GM12874 (cell line): ENCODE results near the gene ACOXL.

Experiments used
- CTCF ChIP-seq: IDR thresholded peaks from 2 replicates; pipeline ENCODE4 v1.5.1; 2011; ENCODE audit warnings: low read depth, mild to moderate bottlenecking, control low read depth, low read length, moderate library complexity; ENCODE audit not compliant: insufficient read depth

ACOXL gene

GRCh38 chr2:111161971-111162370 is 429.6 kb downstream of the ACOXL start:
- TF ChIP-seq CTCF: no peak

GRCh38 chr2:111162718-111163331 is 430.5 kb downstream of the ACOXL start:
- TF ChIP-seq CTCF: no peak

GRCh38 chr2:111164078-111164477 is 431.7 kb downstream of the ACOXL start:
- no peak for TF ChIP-seq CTCF

GRCh38 chr2:111165084-111165483 is 432.7 kb downstream of the ACOXL start:
- no peak for TF ChIP-seq CTCF

GRCh38 chr2:111166115-111166514 is 433.7 kb downstream of the ACOXL start:
- no peak for TF ChIP-seq CTCF

GRCh38 chr2:111167076-111167862 is 434.9 kb downstream of the ACOXL start:
- no peak for TF ChIP-seq CTCF

- TF ChIP-seq CTCF: no peak
Measured at GRCh38 chr2:111167863-111168162, 435.4 kb downstream of the ACOXL start.
